ENCODE data around the gene AQP11. TPM values are rescaled to one million over a fixed set of nuclear protein-coding genes. Genes with fewer than 3 reads are reported as not detected.
"Not testable (repeated sequence)": the region's sequence is repeated elsewhere in the genome, so short reads cannot be mapped to it uniquely, and the experiment has no call there.

The AQP11 gene
- total RNA-seq, 1 experiment from 2014 or later: 1.1 TPM

DNA sequence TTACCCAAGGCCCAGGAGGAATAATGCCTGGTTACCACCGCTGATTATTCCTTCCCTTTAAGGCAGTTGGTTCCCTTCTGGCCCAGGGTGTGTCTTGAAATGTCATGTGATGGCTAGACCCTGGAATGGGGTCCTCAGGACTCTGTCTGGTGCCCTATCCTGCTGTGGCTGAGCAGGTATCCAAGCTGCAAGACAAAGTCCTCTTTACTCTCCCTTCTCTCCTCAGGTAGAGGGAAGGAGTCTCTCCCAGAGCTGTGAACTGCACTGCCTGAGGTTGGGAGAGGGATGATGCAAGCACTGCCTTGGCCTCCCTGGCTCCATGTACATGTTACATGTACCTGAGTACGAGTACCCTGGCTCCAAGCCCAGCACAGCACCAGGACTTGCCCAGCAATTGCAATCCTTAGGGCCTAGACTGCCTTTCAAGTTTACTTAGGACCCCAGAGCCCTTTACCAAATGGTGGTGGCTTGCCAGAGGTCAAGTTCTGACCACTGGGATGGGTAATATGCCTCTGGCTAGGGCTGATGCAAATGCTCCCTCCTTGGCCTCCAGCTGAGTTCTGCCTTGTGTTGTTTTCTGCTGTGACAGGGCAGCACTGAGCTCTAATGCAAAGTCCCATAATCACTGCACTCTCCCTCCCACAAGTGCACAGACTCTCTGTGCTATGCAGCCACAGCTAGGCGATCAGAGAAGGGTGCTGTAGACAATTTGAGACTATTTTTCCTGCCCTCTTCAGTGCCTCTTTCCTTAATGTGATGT lies 20.7 kb upstream of the AQP11 start:
- ChIA-PET CTCF (no interaction called here), POLR2A (ENCODE audit: unreplicated experiment) (no interaction called here)
- no peak overlapping the region for H3K4me2 ChIP-seq
- no peaks in the 10 kb centered on the region for H3K27me3 ChIP-seq (ENCODE audit: insufficient read depth, low read depth)
- H3K79me2 ChIP-seq (ENCODE audit: low read depth): no peaks in the 10 kb centered on the region
- peaks cover 22% of the 10 kb centered on the region; the same call in 1 of the 2 replicates for H3K9me3 ChIP-seq (ENCODE audit: insufficient read depth, low read depth)
- H3K36me3 ChIP-seq (ENCODE audit: low read depth): no peaks in the 10 kb centered on the region
- no peak overlapping the region for H2AFZ ChIP-seq
- intact Hi-C loops (cut with micrococcal nuclease; ENCODE audit: unreplicated experiment): no loop called here
- H3K9me2 ChIP-seq (ENCODE audit: insufficient read depth): no peaks in the 10 kb centered on the region
- no peak overlapping the region for H3K4me3 ChIP-seq
- TF ChIP-seq, protein P1, sequence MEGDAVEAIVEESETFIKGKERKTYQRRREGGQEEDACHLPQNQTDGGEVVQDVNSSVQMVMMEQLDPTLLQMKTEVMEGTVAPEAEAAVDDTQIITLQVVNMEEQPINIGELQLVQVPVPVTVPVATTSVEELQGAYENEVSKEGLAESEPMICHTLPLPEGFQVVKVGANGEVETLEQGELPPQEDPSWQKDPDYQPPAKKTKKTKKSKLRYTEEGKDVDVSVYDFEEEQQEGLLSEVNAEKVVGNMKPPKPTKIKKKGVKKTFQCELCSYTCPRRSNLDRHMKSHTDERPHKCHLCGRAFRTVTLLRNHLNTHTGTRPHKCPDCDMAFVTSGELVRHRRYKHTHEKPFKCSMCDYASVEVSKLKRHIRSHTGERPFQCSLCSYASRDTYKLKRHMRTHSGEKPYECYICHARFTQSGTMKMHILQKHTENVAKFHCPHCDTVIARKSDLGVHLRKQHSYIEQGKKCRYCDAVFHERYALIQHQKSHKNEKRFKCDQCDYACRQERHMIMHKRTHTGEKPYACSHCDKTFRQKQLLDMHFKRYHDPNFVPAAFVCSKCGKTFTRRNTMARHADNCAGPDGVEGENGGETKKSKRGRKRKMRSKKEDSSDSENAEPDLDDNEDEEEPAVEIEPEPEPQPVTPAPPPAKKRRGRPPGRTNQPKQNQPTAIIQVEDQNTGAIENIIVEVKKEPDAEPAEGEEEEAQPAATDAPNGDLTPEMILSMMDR (conservative IDR thresholded peaks at IDR 0.05): no peak
- no peak for TF ChIP-seq EZH2 (IDR thresholded peaks at IDR 0.05; ENCODE audit: low read depth)
- H4K20me1 ChIP-seq (ENCODE audit: insufficient read depth): no peaks in the 10 kb centered on the region
- no peaks in the 10 kb centered on the region; the same call in 1 of the 2 replicates for H3F3A ChIP-seq (ENCODE audit: insufficient read depth, low read depth)
- no TSS peak for BruUV-seq (replicated peaks)
- H3K27ac ChIP-seq: no peak overlapping the region
- DNase-seq: no peak
- H3K4me1 ChIP-seq (replicated peaks; ENCODE audit: insufficient read depth): no peaks in the 10 kb centered on the region

GRCh38 chr11:77569676-77570070 lies 20.1 kb upstream of the AQP11 start:
- Histone ChIP-seq H2AFZ (no peak overlapping the region), H3F3A (ENCODE audit: insufficient read depth, low read depth) (no peaks in the 10 kb centered on the region; the same call in 1 of the 2 replicates), H3K79me2 (ENCODE audit: low read depth) (no peaks in the 10 kb centered on the region), H3K4me1 (replicated peaks; ENCODE audit: insufficient read depth) (no peaks in the 10 kb centered on the region), H3K9me2 (ENCODE audit: insufficient read depth) (no peaks in the 10 kb centered on the region), H3K36me3 (ENCODE audit: low read depth) (no peaks in the 10 kb centered on the region), H3K27me3 (ENCODE audit: insufficient read depth, low read depth) (no peaks in the 10 kb centered on the region), H4K20me1 (ENCODE audit: insufficient read depth) (no peaks in the 10 kb centered on the region), H3K9me3 (ENCODE audit: insufficient read depth, low read depth) (peaks cover 18% of the 10 kb centered on the region; the same call in 1 of the 2 replicates), H3K4me2 (no peak overlapping the region), H3K27ac (no peak overlapping the region), H3K4me3 (no peak overlapping the region)
- TF ChIP-seq, protein P1 (conservative IDR thresholded peaks at IDR 0.05): no peak
- TF ChIP-seq EZH2 (IDR thresholded peaks at IDR 0.05; ENCODE audit: low read depth): no peak
- ChIA-PET POLR2A (ENCODE audit: unreplicated experiment) (no interaction called here), CTCF (no interaction called here)
- no peak for DNase-seq
- no TSS peak for BruUV-seq (replicated peaks)
- intact Hi-C loops (cut with micrococcal nuclease; ENCODE audit: unreplicated experiment): no loop called here

DNA sequence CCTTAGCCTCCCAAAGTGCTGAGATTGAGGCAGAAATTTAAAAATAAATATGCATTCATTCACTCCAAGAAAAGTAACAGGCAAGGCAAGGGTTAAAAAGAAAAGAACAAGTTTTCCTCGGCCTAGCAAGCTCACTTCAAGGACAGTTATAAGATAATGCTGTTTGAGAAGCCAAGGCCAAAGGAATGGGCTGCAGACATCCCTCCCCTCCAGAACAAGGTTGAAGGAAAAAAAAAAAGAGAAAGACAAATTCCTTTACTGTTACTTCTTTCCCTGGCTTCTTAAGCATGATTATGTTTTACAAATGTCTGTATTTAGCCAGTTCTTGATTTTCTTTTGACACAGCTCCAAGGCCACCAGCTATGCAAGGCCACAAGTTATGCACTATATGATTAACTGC lies 18.9 kb upstream of the AQP11 start:
- intact Hi-C loops (cut with micrococcal nuclease; ENCODE audit: unreplicated experiment); H3F3A ChIP-seq (ENCODE audit: insufficient read depth, low read depth); H3K9me3 ChIP-seq (ENCODE audit: insufficient read depth, low read depth); H4K20me1 ChIP-seq (ENCODE audit: insufficient read depth); H2AFZ ChIP-seq; H3K4me3 ChIP-seq; H3K36me3 ChIP-seq (ENCODE audit: low read depth); DNase-seq; H3K79me2 ChIP-seq (ENCODE audit: low read depth); H3K4me1 ChIP-seq (replicated peaks; ENCODE audit: insufficient read depth); POLR2A ChIA-PET (ENCODE audit: unreplicated experiment); BruUV-seq (replicated peaks); H3K27me3 ChIP-seq (ENCODE audit: insufficient read depth, low read depth); H3K4me2 ChIP-seq; H3K9me2 ChIP-seq (ENCODE audit: insufficient read depth); H3K27ac ChIP-seq: not testable (repeated sequence)
- CTCF ChIA-PET: interaction anchor here (0.7 kb wide), 1 partner anchor 196 kb away, joined by 3 read pairs; no protein-coding TSS in a partner anchor

DNA sequence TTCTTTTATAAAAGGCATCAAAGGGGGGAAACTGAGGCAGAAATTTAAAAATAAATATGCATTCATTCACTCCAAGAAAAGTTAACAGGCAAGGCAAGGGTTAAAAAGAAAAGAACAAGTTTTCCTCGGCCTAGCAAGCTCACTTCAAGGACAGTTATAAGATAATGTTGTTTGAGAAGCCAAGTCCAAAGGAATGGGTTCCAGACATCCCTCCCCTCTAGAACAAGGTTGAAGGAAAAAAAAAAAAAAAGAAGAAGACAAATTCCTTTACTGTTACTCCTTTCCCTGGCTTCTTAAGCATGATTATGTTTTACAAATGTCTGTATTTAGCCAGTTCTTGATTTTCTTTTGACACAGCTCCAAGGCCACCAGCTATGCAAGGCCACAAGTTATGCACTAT lies 14.3 kb upstream of the AQP11 start:
- H3K9me3 ChIP-seq (ENCODE audit: insufficient read depth, low read depth); BruUV-seq (replicated peaks); H3F3A ChIP-seq (ENCODE audit: insufficient read depth, low read depth); H3K4me3 ChIP-seq; H3K4me2 ChIP-seq; H3K4me1 ChIP-seq (replicated peaks; ENCODE audit: insufficient read depth); H4K20me1 ChIP-seq (ENCODE audit: insufficient read depth); CTCF ChIA-PET; H2AFZ ChIP-seq; DNase-seq; H3K36me3 ChIP-seq (ENCODE audit: low read depth); H3K27me3 ChIP-seq (ENCODE audit: insufficient read depth, low read depth); intact Hi-C loops (cut with micrococcal nuclease; ENCODE audit: unreplicated experiment); H3K9me2 ChIP-seq (ENCODE audit: insufficient read depth); H3K79me2 ChIP-seq (ENCODE audit: low read depth); H3K27ac ChIP-seq: not testable (repeated sequence)
- POLR2A ChIA-PET (ENCODE audit: unreplicated experiment): interaction anchor here (0.7 kb wide), 1 partner anchor 27 kb away, joined by 15 read pairs; no protein-coding TSS in a partner anchor
